SK-N-DZ (cell line): ENCODE data around the gene DPP6.

ENCODE experiments used
- DNase-seq: peaks from one replicate; pipeline ENCODE4 v3.0.0-alpha.2; 2015; ENCODE audit warnings: low spot score

DPP6 gene

GRCh38 chr7:154696556-154696955 lies 644.4 kb downstream of the DPP6 start:
- no peak for DNase-seq

GRCh38 chr7:154698726-154699291 lies 646.6 kb downstream of the DPP6 start:
- no peak for DNase-seq

- no peak for DNase-seq
Observed at GRCh38 chr7:154699417-154699816, 647.2 kb downstream of the DPP6 start.

- DNase-seq: no peak
Observed at GRCh38 chr7:154709840-154710520, 657.8 kb downstream of the DPP6 start.

- no peak for DNase-seq
Observed at GRCh38 chr7:154720016-154720415, 667.8 kb downstream of the DPP6 start.

- DNase-seq: no peak
Observed at GRCh38 chr7:154721086-154721485, 668.9 kb downstream of the DPP6 start.

GRCh38 chr7:154726368-154726767 lies 674.2 kb downstream of the DPP6 start:
- DNase-seq: no peak

- no peak for DNase-seq
Observed at GRCh38 chr7:154729056-154729455, 676.9 kb downstream of the DPP6 start.

GRCh38 chr7:154735766-154736165 lies 683.6 kb downstream of the DPP6 start:
- DNase-seq: no peak

GRCh38 chr7:154736389-154736788 lies 684.2 kb downstream of the DPP6 start:
- no peak for DNase-seq

- peak; percentile 29 for DNase-seq
Observed at GRCh38 chr7:154738216-154738615, 686.0 kb downstream of the DPP6 start.

- DNase-seq: no peak
Observed at GRCh38 chr7:154741131-154741530, 688.9 kb downstream of the DPP6 start.

- DNase-seq: no peak
Observed at GRCh38 chr7:154743206-154743605, 691.0 kb downstream of the DPP6 start.

GRCh38 chr7:154744256-154744860 lies 692.2 kb downstream of the DPP6 start:
- peak; percentile 73 for DNase-seq

GRCh38 chr7:154744861-154745258 lies 692.7 kb downstream of the DPP6 start:
- DNase-seq: peak; percentile 92

- no peak for DNase-seq
Observed at GRCh38 chr7:154746571-154747360, 694.6 kb downstream of the DPP6 start.

- DNase-seq: peak; percentile 25
Observed at GRCh38 chr7:154748089-154748786, 696.0 kb downstream of the DPP6 start.

- no peak for DNase-seq
Observed at GRCh38 chr7:154750353-154750801, 698.2 kb downstream of the DPP6 start.

- no peak for DNase-seq
Observed at GRCh38 chr7:154753226-154753625, 701.0 kb downstream of the DPP6 start.

GRCh38 chr7:154757756-154758155 lies 705.6 kb downstream of the DPP6 start:
- no peak for DNase-seq

GRCh38 chr7:154759989-154760388 lies 707.8 kb downstream of the DPP6 start:
- DNase-seq: no peak

GRCh38 chr7:154765118-154765517 lies 712.9 kb downstream of the DPP6 start:
- no peak for DNase-seq
